Left ventricle myocardium superior (tissue), 1 donor: Measurements from ENCODE around the gene ZNF618. TPM values are rescaled to one million over a fixed set of nuclear protein-coding genes. Genes with fewer than 3 reads are reported as not detected.
A peak's percentile ranks its signal among the peaks of the same experiment; 100 is the strongest.
"Not testable (repeated sequence)": the region's sequence is repeated elsewhere in the genome, so short reads cannot be mapped to it uniquely, and the experiment has no call there.

ENCODE experiments used
- ATAC-seq: fragments of 200-7000 bp; cut with Tn5 transposase; one replicate; pipeline ENCODE4 v1.9.1; 2020; ENCODE audit warnings: mild to moderate bottlenecking, moderate library complexity
- DNase-seq: peaks from one replicate; pipeline ENCODE4 v3.0.0-alpha.2; 2020
- intact Hi-C: fragments of 100-400 bp; cut with micrococcal nuclease; formaldehyde crosslinking; loops from one replicate; pipeline ENCODE4 v1.11.0; 2022
- total RNA-seq: library from RNA; stranded (reverse); fragmentation: NEBNext Ultra II Directional; extraction: Animal tissue kit (Norgen Biotek cat#: 25700); gene quantifications from one replicate; pipeline ENCODE4 v1.2.1, GENCODE V29; 2021
- donor health status: DM: no; HTN: yes; CAD: no; lungs with severe emphysema.

ZNF618 gene
- total RNA-seq, 1 donor from 2014 or later = 1.5 TPM

DNA sequence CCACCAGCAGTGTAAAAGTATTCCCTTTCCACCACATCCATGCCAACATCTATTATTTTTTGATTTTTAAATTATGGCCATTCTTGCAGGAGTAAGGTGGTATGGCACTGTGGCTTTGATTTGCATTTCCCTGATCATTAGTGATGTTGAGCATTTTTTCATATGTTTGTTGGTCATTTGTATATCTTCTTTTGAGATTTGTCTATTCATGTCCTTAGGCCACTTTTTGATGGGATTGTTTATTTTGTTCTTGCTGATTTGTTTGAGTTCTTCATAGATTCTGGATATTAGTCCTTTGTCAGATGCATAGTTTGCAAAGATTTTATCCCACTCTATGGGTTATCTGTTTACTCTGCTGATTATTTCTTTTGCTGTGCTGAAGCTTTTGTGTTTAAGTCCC is 167.6 kb downstream of the ZNF618 start:
- intact Hi-C loops, ATAC-seq, DNase-seq: not testable (repeated sequence)

- no peak for DNase-seq
- intact Hi-C loops = no loop called here
- ATAC-seq = no peak
Measured at GRCh38 chr9:114046237-114046755, 170.2 kb downstream of the ZNF618 start.

DNA sequence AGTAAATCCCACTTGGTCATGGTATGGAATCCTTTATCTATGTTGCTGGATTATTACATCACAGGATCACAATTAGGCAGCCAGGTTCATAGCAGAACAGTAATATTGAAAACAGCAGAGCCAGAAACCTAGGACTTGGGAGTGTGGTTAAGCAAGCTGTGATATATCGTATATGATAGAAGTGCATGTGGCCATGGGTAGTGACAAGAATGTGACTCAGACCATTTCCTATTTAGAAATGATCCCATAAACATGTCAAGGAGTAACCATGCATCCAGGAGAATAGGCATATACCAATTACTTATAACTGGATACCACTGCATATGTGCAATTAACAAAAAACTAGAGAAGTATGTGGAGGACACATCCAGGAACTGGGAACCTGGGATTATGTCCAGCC is 170.8 kb downstream of the ZNF618 start:
- DNase-seq = no peak
- ATAC-seq = no peak

GRCh38 chr9:114047717-114048116 is 171.6 kb downstream of the ZNF618 start:
- ATAC-seq (no peak), DNase-seq (no peak)
- intact Hi-C loops = no loop called here

More for the DNA sequence above, 170.8 kb downstream of the ZNF618 start:
- intact Hi-C loops = no loop called here

- DNase-seq = no peak
- ATAC-seq = no peak
- intact Hi-C loops = no loop called here
Measured at GRCh38 chr9:114048533-114049415, 172.7 kb downstream of the ZNF618 start.

DNA sequence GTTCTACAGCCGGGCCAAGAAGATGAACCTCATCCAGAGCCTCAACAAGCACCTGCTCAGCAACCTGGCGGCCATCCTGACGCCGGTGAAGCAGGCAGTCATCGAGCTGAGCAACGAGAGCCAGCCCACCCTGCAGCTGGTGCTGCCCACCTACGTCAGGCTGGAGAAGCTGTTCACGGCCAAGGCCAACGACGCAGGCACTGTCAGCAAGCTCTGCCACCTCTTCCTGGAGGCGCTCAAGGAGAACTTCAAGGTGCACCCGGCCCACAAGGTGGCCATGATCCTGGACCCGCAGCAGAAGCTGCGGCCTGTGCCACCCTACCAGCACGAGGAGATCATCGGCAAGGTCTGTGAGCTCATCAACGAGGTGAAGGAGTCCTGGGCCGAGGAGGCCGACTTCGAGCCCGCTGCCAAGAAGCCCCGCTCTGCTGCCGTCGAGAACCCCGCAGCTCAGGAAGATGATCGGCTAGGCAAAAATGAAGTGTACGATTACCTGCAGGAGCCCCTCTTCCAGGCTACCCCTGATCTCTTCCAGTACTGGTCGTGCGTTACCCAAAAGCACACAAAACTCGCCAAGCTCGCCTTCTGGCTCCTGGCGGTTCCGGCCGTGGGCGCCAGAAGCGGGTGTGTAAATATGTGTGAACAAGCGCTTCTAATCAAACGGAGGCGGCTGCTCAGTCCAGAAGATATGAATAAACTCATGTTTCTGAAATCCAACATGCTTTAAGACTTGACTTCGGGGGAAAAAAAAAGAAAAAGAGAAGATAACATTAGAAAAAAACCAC is 173.5 kb downstream of the ZNF618 start:
- ATAC-seq = no peak
- DNase-seq = no peak
- intact Hi-C loops = no loop called here

DNA sequence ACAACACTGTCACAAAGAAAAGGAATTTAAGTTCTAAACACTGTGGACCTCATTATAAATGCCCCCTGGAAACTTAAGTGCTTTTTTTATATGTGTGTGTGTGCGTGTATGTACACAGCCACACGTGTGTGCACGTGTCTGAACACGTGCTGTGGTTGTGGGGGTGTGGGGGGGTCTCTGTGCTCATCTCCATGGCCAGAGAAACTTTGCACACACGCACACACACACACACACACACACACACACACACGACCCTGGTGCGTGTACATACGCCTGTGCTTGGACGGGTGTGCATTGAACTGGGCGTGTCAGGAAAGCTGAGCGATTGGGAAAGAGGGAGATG is 174.1 kb downstream of the ZNF618 start:
- DNase-seq = no peak
- ATAC-seq = no peak
- intact Hi-C loops = no loop called here

DNA sequence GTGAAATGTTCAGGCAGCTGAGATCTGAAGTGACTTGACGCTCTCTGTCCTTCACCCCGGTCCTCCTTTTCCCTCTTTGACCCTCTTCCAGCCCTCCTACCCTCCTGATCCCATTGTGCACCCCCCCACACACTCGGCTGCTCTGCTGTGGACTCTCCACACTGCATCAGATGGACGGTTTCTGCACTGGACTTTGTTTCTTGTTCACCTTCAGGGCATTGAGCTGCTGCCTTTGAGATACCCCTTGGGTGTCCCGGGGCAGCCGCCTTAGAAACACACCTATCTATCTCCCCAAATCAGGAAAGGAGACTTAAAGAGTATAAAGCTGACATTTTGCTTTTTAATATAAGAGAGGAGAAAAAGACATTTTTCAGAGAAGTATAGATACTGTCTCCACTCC is 174.5 kb downstream of the ZNF618 start:
- DNase-seq (no peak), ATAC-seq (no peak)
- intact Hi-C loops = no loop called here

DNA sequence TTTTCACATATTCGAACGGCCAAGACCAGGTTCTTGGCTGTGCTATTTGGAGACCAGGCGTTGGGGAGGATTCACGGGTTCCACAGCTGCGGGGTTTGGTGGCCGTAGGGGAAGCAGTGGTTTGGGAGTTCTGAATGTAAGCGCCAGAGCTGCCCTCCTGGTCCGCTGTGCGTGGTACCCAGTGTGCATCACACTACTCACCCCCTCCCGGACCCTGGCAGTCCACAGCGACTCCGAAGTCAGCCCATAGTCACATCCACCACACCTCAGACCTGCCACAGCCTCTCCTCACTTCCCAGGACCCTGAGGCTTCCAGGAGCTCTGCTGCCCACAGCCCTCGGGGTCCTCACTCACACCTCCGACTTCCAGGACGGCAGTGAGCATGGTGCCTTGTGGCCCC is 175.2 kb downstream of the ZNF618 start:
- intact Hi-C loops = no loop called here

DNA sequence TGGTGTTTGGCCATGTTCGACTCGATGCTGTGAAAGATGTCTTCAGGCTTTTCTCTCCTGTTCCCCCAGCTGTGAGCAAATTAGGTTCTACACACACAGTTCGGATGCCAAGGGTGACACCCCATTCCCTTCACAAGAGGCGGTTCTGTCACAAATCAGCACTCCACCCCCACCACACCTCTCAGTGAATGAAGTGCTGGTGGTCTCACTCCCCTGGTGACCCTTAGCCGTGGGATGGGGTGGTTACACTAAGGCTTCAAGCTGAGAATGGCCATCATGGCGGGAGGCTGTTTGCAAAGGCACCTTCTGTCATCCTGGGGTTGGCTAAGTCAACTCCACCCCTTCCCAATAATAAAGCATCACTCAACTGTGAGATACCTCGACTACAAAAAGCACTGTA is 175.6 kb downstream of the ZNF618 start:
- intact Hi-C loops = no loop called here
- no peak for DNase-seq
- no peak for ATAC-seq

More for the DNA sequence above, 175.2 kb downstream of the ZNF618 start:
- ATAC-seq = no peak
- no peak for DNase-seq

- intact Hi-C loops = no loop called here
- DNase-seq (no peak), ATAC-seq (no peak)
Measured at GRCh38 chr9:114053246-114054005, 177.3 kb downstream of the ZNF618 start.

GRCh38 chr9:114054191-114054690 is 178.1 kb downstream of the ZNF618 start:
- intact Hi-C loops = no loop called here
- no peak for ATAC-seq
- DNase-seq = no peak

- no peak for ATAC-seq
- intact Hi-C loops = no loop called here
- no peak for DNase-seq
Measured at GRCh38 chr9:114055061-114055460, 179.0 kb downstream of the ZNF618 start.

- no peak for ATAC-seq
- DNase-seq = no peak
- intact Hi-C loops = no loop called here
Measured at GRCh38 chr9:114055894-114056293, 179.8 kb downstream of the ZNF618 start.

DNA sequence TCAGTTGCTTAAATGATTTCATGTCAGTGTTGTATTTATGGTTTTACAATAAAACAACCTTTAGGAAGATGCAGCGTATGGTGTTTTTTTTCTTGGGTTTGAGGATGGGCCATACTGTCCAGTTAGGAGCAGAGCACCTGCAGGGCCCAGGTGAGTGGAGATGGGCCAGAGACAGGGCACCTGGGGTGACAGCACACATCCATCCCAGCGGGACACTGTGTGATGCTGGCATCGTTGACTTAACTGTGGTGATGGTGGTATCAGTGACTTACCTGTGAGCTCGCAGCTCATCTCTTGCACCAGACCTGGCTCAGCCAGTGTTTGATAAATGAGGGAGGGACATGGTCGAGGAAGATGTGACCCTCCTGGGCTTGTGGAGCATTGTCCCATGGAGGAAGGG is 180.4 kb downstream of the ZNF618 start:
- DNase-seq (no peak), ATAC-seq (no peak)
- intact Hi-C loops = no loop called here

GRCh38 chr9:114057161-114057885 is 181.2 kb downstream of the ZNF618 start:
- intact Hi-C loops = no loop called here
- ATAC-seq (no peak), DNase-seq (no peak)

DNA sequence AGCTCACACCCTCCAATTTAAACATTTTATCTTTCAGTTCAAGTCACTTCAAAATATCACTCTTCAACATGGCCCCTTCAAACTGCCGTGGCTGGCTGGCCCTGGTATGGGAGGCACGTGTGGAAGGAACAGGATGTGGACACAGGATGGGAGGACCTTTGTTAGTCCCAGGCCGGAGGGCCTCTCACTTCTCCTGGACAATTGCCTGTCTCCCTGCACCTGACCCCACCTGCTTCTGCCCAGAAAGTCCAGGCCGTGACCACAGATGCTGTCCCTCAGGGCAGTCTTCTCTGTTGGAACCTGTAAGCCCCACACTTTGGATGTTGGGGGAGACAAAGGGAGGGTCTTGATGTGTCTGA is 182.6 kb downstream of the ZNF618 start:
- ATAC-seq (no peak), DNase-seq (no peak)
- intact Hi-C loops = no loop called here

DNA sequence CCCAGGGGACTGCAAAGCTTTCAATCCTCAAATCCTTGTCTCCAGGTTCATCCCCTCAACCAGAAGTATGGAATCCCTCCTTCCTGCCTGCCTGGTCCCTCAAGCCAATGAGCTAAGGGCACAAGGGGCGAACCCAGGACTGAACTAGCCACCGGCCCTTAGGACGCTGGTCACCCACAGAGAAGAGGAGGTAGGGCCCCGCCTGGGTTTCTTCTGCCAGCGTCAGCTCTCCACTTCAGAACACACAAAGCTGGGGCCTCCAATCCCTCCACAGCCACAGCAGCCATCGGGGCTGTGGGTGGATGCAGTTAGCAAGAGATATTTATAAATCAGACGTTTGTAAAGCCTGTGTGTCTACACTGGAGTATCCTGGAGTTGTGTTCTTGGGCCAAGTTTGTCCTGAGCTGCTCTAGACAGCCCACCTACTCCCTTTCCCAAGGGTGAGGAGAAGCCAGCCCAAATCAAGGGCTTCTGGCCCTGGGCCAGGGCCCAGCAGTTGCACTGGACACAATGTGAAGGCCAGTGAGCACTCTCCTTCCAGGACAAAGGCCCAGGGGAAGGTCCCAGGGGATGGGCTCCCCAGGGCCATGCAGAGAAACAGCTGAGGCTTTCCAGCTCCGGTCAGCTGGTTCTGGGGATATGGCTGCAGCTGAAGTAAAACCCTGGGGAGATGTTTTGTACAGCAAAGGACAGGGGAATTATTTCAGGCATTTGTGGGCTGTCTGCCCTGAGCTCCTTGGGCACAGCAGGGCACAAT is 183.1 kb downstream of the ZNF618 start:
- peak; percentile 82 for ATAC-seq
- DNase-seq = peak; percentile 72
- intact Hi-C loops = no loop called here
